Mesenchymal stem cell (in vitro differentiated cells and primary cell): Measurements from ENCODE around the gene DNAH14.
"Not testable (repeated sequence)": the region's sequence is repeated elsewhere in the genome, so short reads cannot be mapped to it uniquely, and the experiment has no call there.

Experiments used
- DNase-seq: peaks from one replicate; pipeline ENCODE4 v3.0.0-alpha.2; 2013
- H2AFZ ChIP-seq: one replicate; pipeline ENCODE4 v1.6.1; 2013; ENCODE audit warnings: low read depth, mild to moderate bottlenecking, control low read depth, inconsistent platforms, low read length, moderate library complexity
- H2AK5ac ChIP-seq: 2 replicates; pipeline ENCODE4 v1.6.1; 2013; ENCODE audit warnings: low read length, moderate library complexity, mild to moderate bottlenecking, inconsistent platforms; ENCODE audit not compliant: severe bottlenecking
- H2BK120ac ChIP-seq: one replicate; pipeline ENCODE4 v1.6.1; 2013; ENCODE audit warnings: low read depth, mild to moderate bottlenecking, inconsistent platforms, low read length, moderate library complexity
- H2BK12ac ChIP-seq, 2 experiments: one replicate each; pipeline ENCODE4 v1.6.1; 2013; ENCODE audit warnings: inconsistent platforms in 2 of 2, low read length in 2 of 2, mild to moderate bottlenecking in 2 of 2, moderate library complexity in 2 of 2, control low read depth in 1 of 2
- H2BK15ac ChIP-seq: one replicate; pipeline ENCODE4 v1.6.1; 2013; ENCODE audit warnings: mild to moderate bottlenecking, low read depth, inconsistent platforms; ENCODE audit not compliant: poor library complexity, severe bottlenecking
- H2BK5ac ChIP-seq: 2 replicates; pipeline ENCODE4 v1.6.1; 2013; ENCODE audit warnings: low read depth, mild to moderate bottlenecking, low read length, control low read depth, inconsistent platforms; ENCODE audit not compliant: poor library complexity, severe bottlenecking
- H3K14ac ChIP-seq, 2 experiments: one replicate each; pipeline ENCODE4 v1.6.1; 2013; ENCODE audit warnings: inconsistent platforms in 2 of 2, low read length in 2 of 2, control low read depth in 1 of 2, mild to moderate bottlenecking in 1 of 2, moderate library complexity in 1 of 2
- H3K18ac ChIP-seq, 2 experiments: one replicate each; pipeline ENCODE4 v1.6.1; 2013; ENCODE audit warnings: inconsistent platforms in 2 of 2, low read length in 2 of 2, control low read depth in 1 of 2, low read depth in 1 of 2, mild to moderate bottlenecking in 1 of 2
- H3K23ac ChIP-seq, 2 experiments: one replicate each; pipeline ENCODE4 v1.6.1; 2013; ENCODE audit warnings: inconsistent platforms in 2 of 2, low read length in 2 of 2, mild to moderate bottlenecking in 2 of 2, moderate library complexity in 2 of 2, control low read depth in 1 of 2
- H3K27ac ChIP-seq: 2 replicates; pipeline ENCODE4 v1.5.1; 2013; ENCODE audit warnings: mild to moderate bottlenecking, moderate library complexity, low read length, control low read depth, inconsistent platforms; ENCODE audit not compliant: poor library complexity, severe bottlenecking
- H3K27me3 ChIP-seq, 2 experiments: 2 replicates each; pipeline versions ENCODE4 v1.6.1 to v1.7.0; 2013; ENCODE audit warnings: low read length in 2 of 2, mild to moderate bottlenecking in 2 of 2, moderate library complexity in 2 of 2, control low read depth in 1 of 2, inconsistent platforms in 1 of 2; ENCODE audit not compliant: control insufficient read depth in 1 of 2, insufficient read depth in 1 of 2
- H3K36me3 ChIP-seq, 2 experiments: 2 replicates each; pipeline versions ENCODE4 v1.6.1 to v1.7.0; 2013; ENCODE audit warnings: low read length in 2 of 2, control low read depth in 1 of 2, inconsistent platforms in 1 of 2, low read depth in 1 of 2, mild to moderate bottlenecking in 1 of 2; ENCODE audit not compliant: insufficient read depth in 2 of 2, control insufficient read depth in 1 of 2
- H3K4ac ChIP-seq, 2 experiments: one replicate each; pipeline ENCODE4 v1.6.1; 2013; ENCODE audit warnings: inconsistent platforms in 2 of 2, low read length in 2 of 2, mild to moderate bottlenecking in 2 of 2, moderate library complexity in 2 of 2, control low read depth in 1 of 2, low read depth in 1 of 2
- H3K4me1 ChIP-seq: 2 replicates; pipeline ENCODE4 v1.6.1; 2013; ENCODE audit warnings: low read depth, low read length, control low read depth; ENCODE audit not compliant: control insufficient read depth, insufficient read depth
- H3K4me2 ChIP-seq: 2 replicates; pipeline ENCODE4 v1.6.1; 2013; ENCODE audit warnings: low read length, mild to moderate bottlenecking, inconsistent platforms; ENCODE audit not compliant: poor library complexity, severe bottlenecking
- H3K4me3 ChIP-seq, 2 experiments: 2 replicates each; pipeline versions ENCODE4 v1.5.1 to v1.7.0; 2013; ENCODE audit warnings: low read length in 2 of 2, mild to moderate bottlenecking in 2 of 2, control low read depth in 1 of 2, low read depth in 1 of 2; ENCODE audit not compliant: insufficient read depth in 1 of 2
- H3K79me1 ChIP-seq: replicated peaks from 2 replicates; pipeline ENCODE4 v1.6.1; 2013; ENCODE audit warnings: mild to moderate bottlenecking, control low read depth, low read length, inconsistent platforms; ENCODE audit not compliant: poor library complexity, severe bottlenecking
- H3K9ac ChIP-seq: 2 replicates; pipeline ENCODE4 v1.7.0; 2013; ENCODE audit warnings: mild to moderate bottlenecking, low read length, moderate library complexity
- H3K9me3 ChIP-seq: 2 replicates; pipeline ENCODE4 v1.7.0; 2013; ENCODE audit warnings: mild to moderate bottlenecking, low read length; ENCODE audit not compliant: control insufficient read depth
- H4K8ac ChIP-seq: one replicate; pipeline ENCODE4 v1.6.1; 2013; ENCODE audit warnings: inconsistent platforms, mild to moderate bottlenecking, low read length, moderate library complexity
- H4K91ac ChIP-seq: one replicate; pipeline ENCODE4 v1.6.1; 2013; ENCODE audit warnings: mild to moderate bottlenecking, low read length, inconsistent platforms
- WGBS: methylation state at CpG from one replicate; pipeline ENCODE4 v1.1.7; 2013; ENCODE audit warnings: mixed read lengths; 5-methylcytosine and 5-hydroxymethylcytosine counted together

DNAH14 gene

GRCh38 chr1:224882264-224882663 lies 47.2 kb upstream of the DNAH14 start:
- no peak overlapping the region for H3K23ac ChIP-seq
- no peak overlapping the region for H3K18ac ChIP-seq
- H3K79me1 ChIP-seq = no peaks in the 10 kb centered on the region
- no peak overlapping the region for H2AFZ ChIP-seq
- peaks cover 17% of the 10 kb centered on the region for H3K9me3 ChIP-seq
- peak overlapping the region in 1 of 2 experiments; percentile 43 for H2BK12ac ChIP-seq
- no peak overlapping the region for H3K27ac ChIP-seq
- no peaks in the 10 kb centered on the region for H3K36me3 ChIP-seq
- no peak overlapping the region for H3K4me2 ChIP-seq
- H3K27me3 ChIP-seq = peaks cover 9 to 11% of the 10 kb centered on the region in 2 experiments
- no peak overlapping the region for H3K14ac ChIP-seq
- H2BK120ac ChIP-seq = no peak overlapping the region
- 85% methylated on average over 2 of the region's 4 CpGs for WGBS
- no peak overlapping the region for H3K9ac ChIP-seq
- peaks cover 5% of the 10 kb centered on the region for H3K4me1 ChIP-seq
- no peak overlapping the region for H2BK5ac ChIP-seq
- H3K4ac ChIP-seq = no peak overlapping the region
- no peak overlapping the region for H2AK5ac ChIP-seq
- H2BK15ac ChIP-seq = no peak overlapping the region
- H4K91ac ChIP-seq = no peak overlapping the region
- no peak for DNase-seq
- H3K4me3 ChIP-seq = no peak overlapping the region
- H4K8ac ChIP-seq = no peak overlapping the region

- WGBS = 87% methylated on average over 2 of the region's 2 CpGs
- Histone ChIP-seq H2BK12ac (no peak overlapping the region), H3K36me3 (no peaks in the 10 kb centered on the region)
Observed at GRCh38 chr1:224883091-224883490, 46.4 kb upstream of the DNAH14 start.

GRCh38 chr1:224884361-224884801 lies 45.1 kb upstream of the DNAH14 start:
- peaks cover 5 to 18% of the 10 kb centered on the region in 2 experiments for H3K27me3 ChIP-seq
- no peaks in the 10 kb centered on the region for H3K36me3 ChIP-seq
- H4K91ac ChIP-seq = no peak overlapping the region
- H2AFZ ChIP-seq = no peak overlapping the region
- WGBS = 0% methylated on average over 1 of the region's 1 CpG
- H2AK5ac ChIP-seq = no peak overlapping the region
- no peak overlapping the region for H3K4me3 ChIP-seq
- H3K18ac ChIP-seq = no peak overlapping the region
- no peak overlapping the region for H3K14ac ChIP-seq
- peaks cover 2% of the 10 kb centered on the region for H3K4me1 ChIP-seq
- H3K9me3 ChIP-seq = peaks cover 17% of the 10 kb centered on the region
- peak; percentile 60 for DNase-seq
- no peak overlapping the region for H3K4me2 ChIP-seq
- no peak overlapping the region for H2BK15ac ChIP-seq
- no peak overlapping the region for H2BK5ac ChIP-seq
- no peak overlapping the region for H3K4ac ChIP-seq
- no peak overlapping the region for H2BK12ac ChIP-seq
- no peaks in the 10 kb centered on the region for H3K79me1 ChIP-seq
- no peak overlapping the region for H3K23ac ChIP-seq
- no peak overlapping the region for H3K9ac ChIP-seq
- H3K27ac ChIP-seq = no peak overlapping the region
- no peak overlapping the region for H4K8ac ChIP-seq
- no peak overlapping the region for H2BK120ac ChIP-seq

More at GRCh38 chr1:224883091-224883490, 46.4 kb upstream of the DNAH14 start:
- Histone ChIP-seq H2BK15ac (no peak overlapping the region), H3K4ac (no peak overlapping the region), H2BK120ac (no peak overlapping the region), H3K23ac (no peak overlapping the region), H3K9me3 (peaks cover 17% of the 10 kb centered on the region), H3K27ac (no peak overlapping the region), H3K9ac (no peak overlapping the region), H2AK5ac (no peak overlapping the region), H3K18ac (no peak overlapping the region), H3K4me1 (peaks cover 5% of the 10 kb centered on the region), H3K4me2 (no peak overlapping the region), H2AFZ (no peak overlapping the region), H4K8ac (no peak overlapping the region), H3K4me3 (no peak overlapping the region), H3K14ac (no peak overlapping the region), H3K79me1 (no peaks in the 10 kb centered on the region), H3K27me3 (peaks cover 9 to 11% of the 10 kb centered on the region in 2 experiments), H2BK5ac (no peak overlapping the region), H4K91ac (no peak overlapping the region)
- DNase-seq = no peak

- H3K9ac ChIP-seq, H4K8ac ChIP-seq, H3K4me3 ChIP-seq, H2BK15ac ChIP-seq, DNase-seq, H3K4me2 ChIP-seq, H3K18ac ChIP-seq, H3K36me3 ChIP-seq, H3K4me1 ChIP-seq, H2AFZ ChIP-seq, H2AK5ac ChIP-seq, H3K27ac ChIP-seq, H3K79me1 ChIP-seq, H3K23ac ChIP-seq, H4K91ac ChIP-seq, H3K14ac ChIP-seq, H2BK120ac ChIP-seq, H2BK5ac ChIP-seq: not testable (repeated sequence)
- Histone ChIP-seq H3K4ac (peak overlapping the region in 1 of 2 experiments; percentile 49), H3K27me3 (peaks cover 5 to 18% of the 10 kb centered on the region in 2 experiments), H2BK12ac (peak overlapping the region; percentile 46 to 60), H3K9me3 (peaks cover 17% of the 10 kb centered on the region)
- WGBS = 90% methylated on average over 2 of the region's 2 CpGs
Observed at GRCh38 chr1:224885376-224885775, 44.1 kb upstream of the DNAH14 start.
